A549 treated with AZD9567 at 1 μM for 4 hours (cell line): Measurements from ENCODE around the gene FAM117B. TPM values are rescaled to one million over a fixed set of nuclear protein-coding genes. Genes with fewer than 3 reads are reported as not detected.

ENCODE experiments used
- total RNA-seq: library from RNA; stranded (reverse); fragments of 200-300 nt; extraction: Qiagen RNA extraction; gene quantifications from 5 replicates; pipeline ENCODE4 v1.2.3, GENCODE V29; 2022; ENCODE audit not compliant: insufficient read depth

The FAM117B gene
- total RNA-seq: 1.7 to 2.5 TPM (median 2.2 TPM) in 5 replicates

GRCh38 chr2:202634556-202635427 is at the start of gene FAM117B:
TSS of gene FAM117B (plus strand) at chr2:202634969. CDS start at chr2:202635188, 219 bp downstream.

Other genes starting within 250 kb of the FAM117B start
- 1.6 to 5.6 TPM (median 1.9 TPM) in 5 replicates for gene ICA1L, start 236.8 kb downstream of the FAM117B start, total RNA-seq